ENCODE data around the gene PARD3B. TPM values are rescaled to one million over a fixed set of nuclear protein-coding genes. Genes with fewer than 3 reads are reported as not detected.

The PARD3B gene
- total and polyA plus RNA-seq, 10 of the 15 experiments (the other 5 are each of a cell fraction or from before 2014, with no cell fraction given): 0.01 to 0.54 (median 0.07) TPM; not detected in 7

DNA sequence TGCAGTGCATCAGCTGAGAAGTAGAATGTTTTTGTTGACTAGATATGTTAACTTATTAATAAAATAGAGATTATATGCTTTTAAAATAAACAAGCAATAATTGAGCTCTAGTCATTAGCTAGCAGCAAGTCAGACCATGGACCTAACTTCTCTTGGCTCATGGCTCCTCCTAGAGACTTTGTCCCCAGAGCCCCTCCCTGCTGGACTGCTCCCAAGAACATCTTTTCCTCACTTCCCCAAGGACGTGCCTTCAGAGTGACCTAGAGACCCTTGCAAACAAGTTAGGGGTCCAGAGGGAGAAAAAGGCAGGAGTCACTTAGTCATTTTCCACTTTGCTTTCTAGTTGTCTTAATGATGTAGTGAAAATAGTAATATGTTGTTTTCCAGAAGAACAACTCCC is 824.5 kb downstream of the PARD3B start:
- no peak overlapping the region for H3K4me2 ChIP-seq (ENCODE audit: control insufficient read depth, insufficient read depth)
- H3K4me1 ChIP-seq (ENCODE audit: control insufficient read depth, insufficient read depth, low read length): no peaks in the 10 kb centered on the region
- POLR2A ChIA-PET: no interaction called here
- intact Hi-C loops (cut with micrococcal nuclease; ENCODE audit: unreplicated experiment): no loop called here
- 0 out of 4 replicates have a peak, but pooled peaks cover 0 to 2% of the 10 kb centered on the region in 2 experiments for H3K27me3 ChIP-seq (replicated peaks in 1 of 2; ENCODE audit: control insufficient read depth in 2 of 2, insufficient read depth in 2 of 2, low read length in 1 of 2)
- H3K9ac ChIP-seq (ENCODE audit: control insufficient read depth, insufficient read depth, low read length): no peak overlapping the region
- CTCF ChIA-PET: no interaction called here
- ATAC-seq (no peak), FAIRE-seq (no peak), DNase-seq (ENCODE audit: low read depth, low spot score) (no peak)
- in situ Hi-C loops (cut with MboI): no loop called here
- no peak overlapping the region for H3K4me3 ChIP-seq
- RAD21 ChIA-PET (ENCODE audit: unreplicated experiment): no interaction called here
- no peaks in the 10 kb centered on the region for H3K79me2 ChIP-seq (ENCODE audit: control insufficient read depth, insufficient read depth, low read length)
- SMC1A ChIA-PET (ENCODE audit: uncharacterized antibody, unreplicated experiment): no interaction called here
- WGBS (ENCODE audit: insufficient coverage, insufficient replicate concordance, low lambda C conversion rate, missing lambda C conversion rate): 0% methylated on average over 1 of the region's 1 CpG
- no TSS peak for BruUV-seq (replicated peaks)
- H3K9me3 ChIP-seq (replicated peaks; ENCODE audit: control insufficient read depth, insufficient read depth, low read length): no peaks in the 10 kb centered on the region
- no peaks in the 10 kb centered on the region for H4K20me1 ChIP-seq (ENCODE audit: control insufficient read depth, insufficient read depth)
- H3K27ac ChIP-seq (ENCODE audit: control insufficient read depth, insufficient read depth): no peak overlapping the region
- no peaks in the 10 kb centered on the region for H3K36me3 ChIP-seq (ENCODE audit: control insufficient read depth in 2 of 2, insufficient read depth in 2 of 2, low read length in 1 of 2)
- H2AFZ ChIP-seq (ENCODE audit: control insufficient read depth, low read depth, low read length): no peak overlapping the region
- TF ChIP-seq PAX8 (IDR thresholded peaks at IDR 0.05): no peak
- no peak for TF ChIP-seq SMC3 (IDR thresholded peaks at IDR 0.05; ENCODE audit: borderline replicate concordance, low read length)
- TF ChIP-seq, protein P1, sequence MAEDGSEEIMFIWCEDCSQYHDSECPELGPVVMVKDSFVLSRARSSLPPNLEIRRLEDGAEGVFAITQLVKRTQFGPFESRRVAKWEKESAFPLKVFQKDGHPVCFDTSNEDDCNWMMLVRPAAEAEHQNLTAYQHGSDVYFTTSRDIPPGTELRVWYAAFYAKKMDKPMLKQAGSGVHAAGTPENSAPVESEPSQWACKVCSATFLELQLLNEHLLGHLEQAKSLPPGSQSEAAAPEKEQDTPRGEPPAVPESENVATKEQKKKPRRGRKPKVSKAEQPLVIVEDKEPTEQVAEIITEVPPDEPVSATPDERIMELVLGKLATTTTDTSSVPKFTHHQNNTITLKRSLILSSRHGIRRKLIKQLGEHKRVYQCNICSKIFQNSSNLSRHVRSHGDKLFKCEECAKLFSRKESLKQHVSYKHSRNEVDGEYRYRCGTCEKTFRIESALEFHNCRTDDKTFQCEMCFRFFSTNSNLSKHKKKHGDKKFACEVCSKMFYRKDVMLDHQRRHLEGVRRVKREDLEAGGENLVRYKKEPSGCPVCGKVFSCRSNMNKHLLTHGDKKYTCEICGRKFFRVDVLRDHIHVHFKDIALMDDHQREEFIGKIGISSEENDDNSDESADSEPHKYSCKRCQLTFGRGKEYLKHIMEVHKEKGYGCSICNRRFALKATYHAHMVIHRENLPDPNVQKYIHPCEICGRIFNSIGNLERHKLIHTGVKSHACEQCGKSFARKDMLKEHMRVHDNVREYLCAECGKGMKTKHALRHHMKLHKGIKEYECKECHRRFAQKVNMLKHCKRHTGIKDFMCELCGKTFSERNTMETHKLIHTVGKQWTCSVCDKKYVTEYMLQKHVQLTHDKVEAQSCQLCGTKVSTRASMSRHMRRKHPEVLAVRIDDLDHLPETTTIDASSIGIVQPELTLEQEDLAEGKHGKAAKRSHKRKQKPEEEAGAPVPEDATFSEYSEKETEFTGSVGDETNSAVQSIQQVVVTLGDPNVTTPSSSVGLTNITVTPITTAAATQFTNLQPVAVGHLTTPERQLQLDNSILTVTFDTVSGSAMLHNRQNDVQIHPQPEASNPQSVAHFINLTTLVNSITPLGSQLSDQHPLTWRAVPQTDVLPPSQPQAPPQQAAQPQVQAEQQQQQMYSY (CRISPR knock-in tag; IDR thresholded peaks at IDR 0.05): no peak
- no peak for TF ChIP-seq TCF12 (IDR thresholded peaks at IDR 0.05; ENCODE audit: low read depth, low read length)
- TF ChIP-seq LARP7 (IDR thresholded peaks at IDR 0.05): no peak
- TF ChIP-seq, protein P2, sequence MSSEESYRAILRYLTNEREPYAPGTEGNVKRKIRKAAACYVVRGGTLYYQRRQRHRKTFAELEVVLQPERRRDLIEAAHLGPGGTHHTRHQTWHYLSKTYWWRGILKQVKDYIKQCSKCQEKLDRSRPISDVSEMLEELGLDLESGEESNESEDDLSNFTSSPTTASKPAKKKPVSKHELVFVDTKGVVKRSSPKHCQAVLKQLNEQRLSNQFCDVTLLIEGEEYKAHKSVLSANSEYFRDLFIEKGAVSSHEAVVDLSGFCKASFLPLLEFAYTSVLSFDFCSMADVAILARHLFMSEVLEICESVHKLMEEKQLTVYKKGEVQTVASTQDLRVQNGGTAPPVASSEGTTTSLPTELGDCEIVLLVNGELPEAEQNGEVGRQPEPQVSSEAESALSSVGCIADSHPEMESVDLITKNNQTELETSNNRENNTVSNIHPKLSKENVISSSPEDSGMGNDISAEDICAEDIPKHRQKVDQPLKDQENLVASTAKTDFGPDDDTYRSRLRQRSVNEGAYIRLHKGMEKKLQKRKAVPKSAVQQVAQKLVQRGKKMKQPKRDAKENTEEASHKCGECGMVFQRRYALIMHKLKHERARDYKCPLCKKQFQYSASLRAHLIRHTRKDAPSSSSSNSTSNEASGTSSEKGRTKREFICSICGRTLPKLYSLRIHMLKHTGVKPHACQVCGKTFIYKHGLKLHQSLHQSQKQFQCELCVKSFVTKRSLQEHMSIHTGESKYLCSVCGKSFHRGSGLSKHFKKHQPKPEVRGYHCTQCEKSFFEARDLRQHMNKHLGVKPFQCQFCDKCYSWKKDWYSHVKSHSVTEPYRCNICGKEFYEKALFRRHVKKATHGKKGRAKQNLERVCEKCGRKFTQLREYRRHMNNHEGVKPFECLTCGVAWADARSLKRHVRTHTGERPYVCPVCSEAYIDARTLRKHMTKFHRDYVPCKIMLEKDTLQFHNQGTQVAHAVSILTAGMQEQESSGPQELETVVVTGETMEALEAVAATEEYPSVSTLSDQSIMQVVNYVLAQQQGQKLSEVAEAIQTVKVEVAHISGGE (CRISPR knock-in tag; IDR thresholded peaks at IDR 0.05): no peak
- TF ChIP-seq CBX3 (IDR thresholded peaks at IDR 0.05; ENCODE audit: borderline replicate concordance, low read depth): no peak
- TF ChIP-seq NFIC (IDR thresholded peaks at IDR 0.05; ENCODE audit: low read depth, low read length): no peak
- no peak for TF ChIP-seq FOXM1 (IDR thresholded peaks at IDR 0.05; ENCODE audit: low read depth, low read length)
- no peak for TF ChIP-seq POLR2A (IDR thresholded peaks at IDR 0.05; ENCODE audit: low read depth, low read length)
- no peak for TF ChIP-seq REST (IDR thresholded peaks at IDR 0.05; ENCODE audit: low read depth, low read length)
- TF ChIP-seq WRNIP1 (IDR thresholded peaks at IDR 0.05; ENCODE audit: borderline replicate concordance, low read depth, low read length): no peak
- TF ChIP-seq EED (IDR thresholded peaks at IDR 0.05; ENCODE audit: low read depth): no peak
